ENCODE data around the gene RAD52.

RAD52 gene

DNA sequence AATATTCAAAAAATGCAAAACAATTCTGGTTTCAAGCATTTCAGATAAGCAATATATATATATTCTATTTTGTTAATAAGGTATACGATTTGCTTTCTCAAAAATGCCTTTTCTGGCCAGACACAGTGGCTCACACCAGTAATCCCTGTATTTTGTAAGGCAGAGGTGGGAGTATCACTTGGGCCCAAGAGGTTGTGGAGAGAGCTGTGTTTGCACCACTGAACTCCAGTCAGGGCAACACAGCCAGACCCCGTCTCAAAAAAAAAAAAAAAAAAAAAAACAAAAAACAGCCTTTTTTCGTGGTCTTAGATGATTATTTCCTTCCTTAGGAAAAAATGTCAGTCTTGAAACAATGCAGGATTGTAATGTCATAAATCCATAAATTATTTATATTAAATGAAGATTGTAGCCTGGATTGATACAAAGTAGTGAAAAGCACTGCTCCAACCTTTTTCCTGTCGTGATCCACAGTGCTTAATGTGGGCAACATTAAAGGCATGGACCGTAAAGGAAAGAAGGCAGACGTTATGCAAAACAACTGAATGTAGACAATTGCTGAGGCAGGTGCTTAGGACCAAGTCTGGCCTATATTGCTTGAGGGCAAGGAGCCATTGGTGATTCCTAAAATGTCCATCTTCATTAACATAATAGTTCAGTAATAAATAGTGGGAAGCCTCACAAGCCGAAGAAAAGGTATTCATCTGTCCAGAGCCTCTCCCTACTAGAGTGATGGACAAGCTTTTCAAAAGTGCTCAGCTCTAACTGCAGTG, 36.8 kb downstream of the RAD52 start:
- DNase-seq, result no peak

DNA sequence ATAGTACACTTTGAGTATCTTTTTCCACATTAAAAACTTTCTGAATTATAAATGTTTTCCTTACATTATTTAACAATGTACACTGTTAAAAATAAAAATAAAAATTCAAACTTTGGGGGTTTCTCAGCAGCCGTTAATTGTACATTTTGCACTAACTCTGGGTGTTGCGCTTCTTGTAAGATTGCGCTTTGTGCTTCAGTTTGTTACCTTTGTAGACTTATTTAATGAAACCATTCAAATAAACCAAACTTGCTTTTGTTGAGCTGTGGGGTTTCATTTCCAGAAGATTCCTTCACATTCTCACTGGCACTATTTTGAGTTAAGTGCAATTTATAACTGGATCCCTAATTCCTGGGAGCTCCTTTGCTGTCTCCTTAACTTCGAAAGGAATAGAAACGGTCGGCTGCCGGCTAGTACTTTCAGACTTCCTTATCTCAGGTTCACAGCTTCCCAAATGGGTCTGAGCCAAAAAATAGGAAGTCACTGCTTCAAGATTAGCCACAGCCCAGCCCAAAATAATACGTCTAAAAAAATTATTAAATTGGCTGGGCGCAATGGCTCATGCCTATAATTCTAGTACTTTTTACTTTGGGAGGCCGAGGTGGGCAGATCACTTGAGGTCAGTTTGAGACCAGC, 38.2 kb downstream of the RAD52 start:
- DNase-seq, result no peak

DNA sequence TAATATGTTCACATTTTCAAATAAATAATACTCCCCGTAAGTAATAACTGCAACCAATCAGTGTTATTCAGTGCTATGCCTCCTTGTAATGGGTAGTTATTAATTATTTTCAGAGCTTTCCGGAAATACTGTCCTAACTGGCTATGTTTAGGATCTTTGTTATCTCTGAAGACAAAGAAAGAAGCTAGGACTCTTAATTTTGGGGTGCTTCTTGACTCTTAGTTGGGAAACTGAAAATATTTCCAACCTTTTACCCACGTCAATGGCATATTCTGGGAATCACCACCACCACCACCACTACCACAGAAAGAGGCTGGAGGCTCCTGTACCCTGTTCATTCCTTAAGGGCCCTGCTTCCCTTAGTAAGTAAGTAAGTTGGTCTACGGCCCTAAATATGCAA, 39.1 kb downstream of the RAD52 start:
- DNase-seq, result no peak

DNA sequence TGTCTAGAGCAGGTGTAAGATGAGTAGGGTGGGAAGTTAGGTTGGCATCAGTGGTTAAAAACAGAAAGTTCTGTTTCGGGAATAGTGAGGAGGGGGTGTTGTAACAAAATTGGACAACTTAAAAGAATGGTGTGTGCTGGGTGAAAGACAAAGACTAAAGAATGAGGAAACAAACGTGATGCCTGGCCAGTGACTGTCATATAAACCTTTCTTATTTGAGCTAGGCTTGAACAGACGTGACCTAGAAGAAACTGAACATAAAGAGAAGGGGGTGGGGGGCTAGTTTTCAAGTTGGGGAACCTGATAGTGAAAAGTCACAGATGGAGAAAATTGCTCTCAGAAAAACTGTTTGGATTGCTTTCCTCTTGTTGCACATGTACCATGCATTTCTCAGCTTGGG, 39.6 kb downstream of the RAD52 start:
- DNase-seq, result no peak

DNA sequence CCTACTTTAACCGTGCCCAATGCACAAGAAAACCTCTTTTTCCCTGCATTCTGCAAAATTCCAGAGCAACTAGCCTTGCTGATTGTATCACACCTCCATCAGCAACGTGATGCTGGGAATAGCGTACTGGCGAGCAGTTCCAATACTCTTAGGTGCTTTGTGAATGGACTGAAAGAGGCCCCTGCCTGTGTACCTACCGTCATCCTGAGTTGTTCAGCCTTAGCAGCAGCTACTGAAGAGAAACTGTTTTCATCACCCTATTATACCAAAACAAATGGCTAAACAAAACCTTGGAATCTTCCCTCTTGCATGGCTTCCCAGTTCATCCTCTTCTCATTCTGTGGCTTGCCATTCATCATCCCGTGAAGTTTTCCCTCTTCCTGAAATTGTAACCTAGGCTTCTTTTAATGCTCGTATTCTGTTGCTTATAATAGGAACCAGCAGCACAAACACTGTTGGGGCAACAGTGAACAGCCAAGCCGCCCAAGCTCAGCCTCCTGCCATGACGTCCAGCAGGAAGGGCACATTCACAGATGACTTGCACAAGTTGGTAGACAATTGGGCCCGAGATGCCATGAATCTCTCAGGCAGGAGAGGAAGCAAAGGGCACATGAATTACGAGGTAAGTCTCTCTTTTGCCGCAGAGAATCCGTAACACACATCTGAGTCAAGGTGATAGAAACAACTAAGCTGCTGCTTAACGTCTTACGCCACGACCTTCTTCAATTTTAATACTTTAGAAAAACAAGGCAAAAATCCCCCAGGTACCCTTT, 41.9 kb downstream of the RAD52 start:
- no peak for DNase-seq

DNA sequence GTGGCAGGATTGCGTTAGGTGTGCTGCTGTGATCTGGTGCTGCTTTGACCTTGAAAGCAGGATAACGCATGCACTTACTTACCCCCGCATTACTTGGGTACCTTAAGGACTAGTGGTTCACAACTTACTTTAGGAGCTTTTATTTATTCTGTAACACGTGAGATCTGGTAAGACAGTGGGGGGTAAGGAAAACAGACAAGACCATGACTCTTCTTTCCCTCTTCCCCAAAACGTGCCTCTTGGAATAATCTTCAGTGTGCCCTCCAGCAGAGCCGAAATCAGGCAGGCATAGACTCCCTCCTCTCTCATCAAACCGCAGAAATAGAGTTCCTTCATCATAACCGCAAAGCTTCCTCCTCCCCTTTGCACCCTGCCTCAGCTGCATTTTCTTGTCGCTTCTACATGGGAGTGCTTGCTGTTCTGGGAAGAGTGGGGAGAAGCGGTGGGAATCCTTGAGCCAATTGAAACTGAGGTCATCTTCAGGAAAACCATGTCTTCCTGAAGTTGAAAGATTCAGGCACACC, 43.4 kb downstream of the RAD52 start:
- no peak for DNase-seq

DNA sequence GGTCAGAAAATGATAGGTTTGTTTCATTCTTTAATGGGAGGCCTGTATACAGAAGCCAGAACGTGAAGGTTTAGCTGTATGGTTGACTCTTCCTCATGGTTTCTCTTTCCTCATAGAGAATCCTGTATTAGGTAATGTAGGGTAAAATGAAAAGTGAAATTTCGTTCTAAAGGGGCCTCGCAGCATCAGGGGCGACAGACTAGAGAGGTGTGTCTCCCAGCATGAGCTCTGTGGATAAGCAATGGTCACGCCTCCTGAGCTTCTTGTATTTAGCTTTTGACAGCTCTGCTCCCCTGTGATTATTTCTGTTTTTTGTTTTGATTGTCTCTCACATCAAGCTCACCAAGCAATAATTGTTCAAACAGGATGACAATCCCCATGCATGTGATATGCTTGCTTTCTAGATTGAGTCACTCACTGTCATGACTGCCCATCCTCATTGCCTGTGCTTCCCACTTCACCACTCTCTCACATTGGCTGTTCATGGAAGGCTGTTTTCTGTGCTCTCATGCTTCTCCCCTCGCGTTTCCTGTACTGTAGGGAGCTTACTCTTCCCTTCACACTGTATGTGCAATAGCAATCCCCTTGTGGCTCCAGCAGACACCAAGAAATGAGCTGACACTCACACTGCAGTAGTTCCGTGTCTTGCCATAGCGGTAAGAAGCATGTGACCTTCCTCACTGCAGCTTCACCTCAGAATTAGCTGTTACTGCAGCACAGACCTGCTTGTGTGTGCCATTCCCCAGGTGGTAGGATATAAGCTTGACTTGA, 44.0 kb downstream of the RAD52 start:
- no peak for DNase-seq

DNA sequence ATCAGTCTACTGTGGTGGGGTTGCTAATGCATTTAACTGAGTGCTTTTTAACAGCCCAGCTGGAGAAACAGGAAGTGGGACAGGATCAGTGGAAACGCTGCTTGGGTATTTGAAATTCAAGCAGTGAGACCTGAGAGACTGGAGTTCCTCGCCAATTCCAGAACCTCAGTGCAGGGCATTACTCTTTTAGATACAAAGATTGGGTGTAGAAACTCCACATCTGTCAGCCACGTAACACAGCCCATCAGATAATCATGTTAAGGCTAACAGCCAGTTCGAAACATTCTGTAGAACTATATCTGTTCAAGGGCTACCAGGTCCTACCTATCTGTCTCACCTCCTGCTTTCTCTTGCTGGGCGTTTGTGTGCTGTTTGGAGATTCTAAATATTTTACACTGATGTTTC, 45.5 kb downstream of the RAD52 start:
- no peak for DNase-seq

DNA sequence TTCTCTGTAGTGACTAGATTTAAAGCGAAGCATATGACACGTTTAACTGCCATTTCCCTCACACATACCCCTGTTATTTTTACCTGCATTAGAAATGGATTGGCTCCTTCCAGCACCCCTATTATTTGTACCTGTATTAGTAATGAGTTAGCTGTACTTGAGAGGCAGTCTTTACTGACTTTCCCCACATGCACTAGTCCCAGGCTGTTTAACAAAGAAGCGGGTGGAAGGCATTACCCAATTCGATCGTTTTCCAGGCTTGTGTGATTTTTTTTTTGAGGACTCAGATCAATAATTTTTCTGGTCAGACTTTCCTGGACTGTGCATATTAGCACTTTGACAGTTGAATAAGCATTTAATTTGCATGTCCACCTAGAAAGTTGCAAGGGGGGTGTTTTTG, 46.4 kb downstream of the RAD52 start:
- DNase-seq, result no peak

DNA sequence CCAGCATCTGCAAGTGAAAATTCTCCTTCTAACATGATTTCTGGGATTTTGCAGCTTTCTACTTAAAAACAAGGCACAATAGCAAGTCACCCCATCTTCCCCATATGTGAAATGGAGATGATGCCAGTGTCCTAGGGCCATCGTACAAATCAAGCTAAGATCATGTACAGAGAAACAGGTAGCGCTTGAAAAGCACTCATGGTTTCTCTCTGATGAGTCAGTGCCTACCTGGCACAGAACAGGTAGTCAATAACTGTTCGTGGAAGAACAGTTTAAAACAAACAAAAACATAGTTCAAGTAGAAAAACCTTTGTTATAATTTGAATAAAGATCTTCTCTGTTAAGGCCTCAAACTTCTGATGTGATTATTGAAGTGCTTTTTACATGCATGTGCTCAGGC, 46.9 kb downstream of the RAD52 start:
- no peak for DNase-seq

DNA sequence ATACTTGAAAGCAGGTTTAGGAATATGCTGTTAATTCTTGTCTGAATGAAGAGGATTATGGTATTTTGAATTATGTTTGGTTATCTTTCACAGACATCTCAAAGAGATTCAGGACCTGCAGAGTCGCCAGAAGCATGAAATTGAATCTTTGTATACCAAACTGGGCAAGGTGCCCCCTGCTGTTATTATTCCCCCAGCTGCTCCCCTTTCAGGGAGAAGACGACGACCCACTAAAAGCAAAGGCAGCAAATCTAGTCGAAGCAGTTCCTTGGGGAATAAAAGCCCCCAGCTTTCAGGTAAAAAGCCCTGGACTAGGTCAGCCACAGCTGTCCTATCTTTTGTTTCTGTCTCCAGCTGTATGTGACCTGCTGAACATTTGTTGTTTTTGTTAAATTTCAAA, 52.1 kb downstream of the RAD52 start:
- DNase-seq, result no peak

DNA sequence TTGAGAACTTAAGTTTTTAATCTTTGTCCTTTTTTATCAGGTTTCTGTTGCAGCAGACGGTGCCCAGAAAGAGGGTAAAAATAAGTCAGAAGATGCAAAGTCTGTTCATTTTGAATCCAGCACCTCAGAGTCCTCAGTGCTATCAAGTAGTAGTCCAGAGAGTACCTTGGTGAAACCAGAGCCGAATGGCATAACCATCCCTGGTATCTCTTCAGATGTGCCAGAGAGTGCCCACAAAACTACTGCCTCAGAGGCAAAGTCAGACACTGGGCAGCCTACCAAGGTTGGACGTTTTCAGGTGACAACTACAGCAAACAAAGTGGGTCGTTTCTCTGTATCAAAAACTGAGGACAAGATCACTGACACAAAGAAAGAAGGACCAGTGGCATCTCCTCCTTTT, 53.5 kb downstream of the RAD52 start:
- no peak for DNase-seq

DNA sequence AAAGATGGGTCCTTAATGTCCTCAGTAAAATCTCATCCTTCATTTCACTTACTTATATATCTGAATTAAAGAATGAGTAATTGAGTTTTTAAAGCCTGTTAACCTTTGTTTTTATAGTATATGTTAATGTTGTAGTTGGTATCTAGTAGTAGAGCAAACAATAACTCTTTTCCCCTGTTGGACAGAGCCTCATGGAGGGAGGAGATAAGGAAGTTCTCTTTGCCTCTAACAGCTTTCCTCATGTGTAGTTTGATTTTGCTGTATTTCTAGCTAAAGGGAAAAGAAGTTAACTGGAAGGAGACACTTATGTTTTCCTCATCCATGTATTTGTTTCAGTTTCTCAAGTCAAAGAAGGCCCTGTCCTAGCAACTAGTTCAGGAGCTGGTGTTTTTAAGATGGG, 55.3 kb downstream of the RAD52 start:
- DNase-seq, result no peak

DNA sequence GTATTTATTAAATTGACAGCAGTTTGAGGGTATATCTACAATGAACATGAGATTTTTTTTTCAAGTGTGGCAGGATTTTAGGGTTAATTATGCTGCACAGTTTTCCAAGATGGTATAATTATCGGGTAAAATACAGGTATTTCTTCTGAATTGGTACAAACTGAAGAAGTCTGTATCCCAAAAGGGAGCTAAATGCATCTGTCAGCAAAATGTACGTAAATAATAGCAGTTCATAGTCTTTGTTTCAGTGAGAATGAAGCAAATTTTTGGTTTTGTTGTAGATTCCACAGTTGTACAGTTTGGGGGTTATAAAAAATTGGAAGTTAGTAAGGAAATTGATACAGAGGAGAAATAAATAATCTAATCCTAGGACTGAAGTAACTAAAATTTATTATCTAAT, 63.3 kb downstream of the RAD52 start:
- no peak for DNase-seq

DNA sequence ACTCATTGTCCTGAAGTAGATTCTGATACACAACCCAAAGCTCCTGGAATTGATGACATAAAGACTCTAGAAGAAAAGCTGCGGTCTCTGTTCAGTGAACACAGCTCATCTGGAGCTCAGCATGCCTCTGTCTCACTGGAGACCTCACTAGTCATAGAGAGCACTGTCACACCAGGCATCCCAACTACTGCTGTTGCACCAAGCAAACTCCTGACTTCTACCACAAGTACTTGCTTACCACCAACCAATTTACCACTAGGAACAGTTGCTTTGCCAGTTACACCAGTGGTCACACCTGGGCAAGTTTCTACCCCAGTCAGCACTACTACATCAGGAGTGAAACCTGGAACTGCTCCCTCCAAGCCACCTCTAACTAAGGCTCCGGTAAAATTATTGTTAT, 63.8 kb downstream of the RAD52 start:
- DNase-seq, result no peak

DNA sequence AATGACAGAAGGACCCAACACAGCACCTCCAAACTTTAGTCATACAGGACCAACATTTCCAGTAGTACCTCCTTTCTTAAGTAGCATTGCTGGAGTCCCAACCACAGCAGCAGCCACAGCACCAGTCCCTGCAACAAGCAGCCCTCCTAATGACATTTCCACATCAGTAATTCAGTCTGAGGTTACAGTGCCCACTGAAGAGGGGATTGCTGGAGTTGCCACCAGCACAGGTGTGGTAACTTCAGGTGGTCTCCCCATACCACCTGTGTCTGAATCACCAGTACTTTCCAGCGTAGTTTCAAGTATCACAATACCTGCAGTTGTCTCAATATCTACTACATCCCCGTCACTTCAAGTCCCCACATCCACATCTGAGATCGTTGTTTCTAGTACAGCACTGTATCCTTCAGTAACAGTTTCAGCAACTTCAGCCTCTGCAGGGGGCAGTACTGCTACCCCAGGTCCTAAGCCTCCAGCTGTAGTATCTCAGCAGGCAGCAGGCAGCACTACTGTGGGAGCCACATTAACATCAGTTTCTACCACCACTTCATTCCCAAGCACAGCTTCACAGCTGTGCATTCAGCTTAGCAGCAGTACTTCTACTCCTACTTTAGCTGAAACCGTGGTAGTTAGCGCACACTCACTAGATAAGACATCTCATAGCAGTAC, 64.6 kb downstream of the RAD52 start:
- DNase-seq, result no peak

DNA sequence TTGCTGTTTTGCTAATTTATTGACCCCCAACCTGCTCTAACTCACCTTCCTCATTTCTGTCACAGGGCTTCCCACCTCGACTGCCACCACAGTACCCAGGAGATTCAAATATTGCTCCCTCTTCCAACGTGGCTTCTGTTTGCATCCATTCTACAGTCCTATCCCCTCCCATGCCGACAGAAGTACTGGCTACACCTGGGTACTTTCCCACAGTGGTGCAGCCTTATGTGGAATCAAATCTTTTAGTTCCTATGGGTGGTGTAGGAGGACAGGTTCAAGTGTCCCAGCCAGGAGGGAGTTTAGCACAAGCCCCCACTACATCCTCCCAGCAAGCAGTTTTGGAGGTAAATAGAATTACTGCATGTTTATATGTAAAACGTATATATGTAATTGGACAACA, 68.8 kb downstream of the RAD52 start:
- DNase-seq, result no peak

DNA sequence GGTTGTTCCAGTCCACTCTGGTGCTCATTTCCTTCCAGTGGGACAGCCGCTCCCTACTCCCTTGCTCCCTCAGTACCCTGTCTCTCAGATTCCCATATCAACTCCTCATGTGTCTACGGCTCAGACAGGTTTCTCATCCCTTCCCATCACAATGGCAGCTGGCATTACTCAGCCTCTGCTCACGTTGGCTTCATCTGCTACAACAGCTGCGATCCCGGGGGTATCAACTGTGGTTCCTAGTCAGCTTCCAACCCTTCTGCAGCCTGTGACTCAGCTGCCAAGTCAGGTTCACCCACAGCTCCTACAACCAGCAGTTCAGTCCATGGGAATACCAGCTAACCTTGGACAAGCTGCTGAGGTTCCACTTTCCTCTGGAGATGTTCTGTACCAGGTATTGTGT, 69.9 kb downstream of the RAD52 start:
- no peak for DNase-seq

DNA sequence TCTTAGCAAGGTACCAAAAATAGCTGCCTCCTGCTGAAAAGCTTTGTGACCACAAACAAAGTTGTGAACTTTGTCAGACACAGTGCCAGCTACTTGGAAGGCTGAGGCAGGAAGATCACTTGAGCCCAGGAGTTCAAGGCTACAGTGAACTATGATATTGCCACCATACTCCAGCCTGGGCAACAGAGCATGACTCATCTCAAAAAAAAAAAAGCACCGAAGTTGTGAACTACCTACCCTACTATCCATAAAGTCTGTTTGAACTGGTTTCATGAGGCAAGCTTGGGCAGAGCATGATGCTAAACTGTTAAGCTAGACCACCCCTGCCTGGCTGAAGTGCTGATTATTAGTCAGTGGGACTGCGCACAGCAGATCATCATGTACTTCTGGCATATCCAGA, 75.5 kb downstream of the RAD52 start:
- no peak for DNase-seq

DNA sequence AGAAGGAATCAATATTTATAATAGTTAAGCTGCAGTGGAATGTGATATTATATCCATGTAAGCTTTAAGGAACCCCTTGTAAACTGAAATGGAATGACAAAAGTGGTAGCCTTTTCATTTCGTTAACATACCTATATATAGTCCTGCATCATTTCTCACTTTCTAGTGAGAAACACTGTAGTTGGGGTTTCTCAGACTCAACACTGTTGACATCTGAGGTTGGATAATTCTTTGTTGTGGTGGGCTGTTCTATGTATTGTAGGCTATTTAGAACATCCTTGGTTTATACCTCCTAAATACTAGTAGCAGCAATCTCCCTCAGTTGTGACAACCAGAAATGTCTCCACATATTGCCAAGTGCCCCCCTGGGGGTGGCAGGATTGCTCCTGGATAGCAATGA, 79.1 kb downstream of the RAD52 start:
- DNase-seq, result no peak

DNA sequence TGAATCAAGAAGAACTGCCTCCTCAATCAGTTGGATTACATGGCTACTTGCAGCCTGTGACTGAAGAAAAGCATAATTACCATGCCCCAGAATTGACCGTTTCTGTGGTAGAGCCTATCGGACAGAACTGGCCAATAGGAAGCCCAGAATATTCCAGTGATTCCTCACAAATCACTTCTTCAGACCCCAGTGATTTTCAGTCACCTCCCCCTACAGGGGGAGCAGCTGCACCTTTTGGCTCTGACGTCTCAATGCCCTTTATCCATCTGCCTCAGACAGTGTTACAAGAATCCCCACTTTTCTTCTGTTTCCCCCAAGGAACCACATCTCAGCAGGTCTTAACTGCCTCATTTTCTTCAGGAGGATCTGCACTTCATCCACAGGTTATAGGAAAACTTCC, 80.8 kb downstream of the RAD52 start:
- no peak for DNase-seq

DNA sequence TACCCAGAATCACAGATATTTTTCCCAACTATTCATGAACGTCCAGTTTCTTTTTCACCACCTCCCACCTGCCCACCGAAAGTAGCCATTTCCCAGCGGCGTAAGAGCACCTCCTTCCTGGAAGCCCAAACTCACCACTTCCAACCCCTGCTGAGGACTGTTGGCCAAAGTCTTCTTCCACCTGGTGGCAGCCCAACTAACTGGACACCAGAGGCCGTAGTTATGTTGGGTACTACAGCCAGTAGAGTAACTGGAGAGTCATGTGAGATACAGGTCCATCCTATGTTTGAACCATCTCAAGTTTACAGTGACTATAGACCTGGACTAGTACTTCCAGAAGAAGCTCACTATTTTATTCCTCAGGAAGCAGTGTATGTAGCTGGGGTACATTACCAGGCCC, 81.6 kb downstream of the RAD52 start:
- no peak for DNase-seq

DNA sequence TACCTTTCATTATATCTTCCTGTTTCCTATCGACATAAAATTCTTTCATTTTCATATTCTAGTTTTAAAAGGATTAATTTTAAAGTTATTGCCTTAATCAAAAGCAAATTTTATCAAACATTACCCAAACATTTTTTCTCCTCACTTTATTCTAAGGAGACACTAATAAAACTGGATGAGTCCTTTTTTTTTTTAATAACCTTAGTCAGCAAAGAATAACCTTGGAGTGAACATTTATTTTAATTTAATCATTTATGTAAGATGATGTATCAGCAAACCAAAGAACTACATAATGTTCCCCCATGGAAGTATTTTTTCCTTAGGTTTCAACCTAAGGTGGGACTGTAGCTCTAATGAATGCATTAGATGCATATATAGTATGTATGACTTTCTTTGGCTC, 83.9 kb downstream of the RAD52 start:
- no peak for DNase-seq

Measured in stimulated activated CD4-positive, alpha-beta T cell treated with anti-CD3 and anti-CD28 coated beads, Interleukin-2, amount 100 ng/mL, for 48 hours (primary cell).